GM19193 (cell line): ENCODE results near the gene RTCA.

ENCODE experiments used
- POLR2A ChIP-seq: IDR thresholded peaks from 4 replicates; pipeline ENCODE4 v1.6.1; 2011; ENCODE audit not compliant: insufficient read depth, insufficient read length; ENCODE audit errors: extremely low read depth

RTCA gene

GRCh38 chr1:100250807-100251206 is 15.2 kb upstream of the RTCA start:
- TF ChIP-seq POLR2A: no peak

- TF ChIP-seq POLR2A: no peak
Observed at GRCh38 chr1:100252901-100253300, 13.1 kb upstream of the RTCA start.

DNA sequence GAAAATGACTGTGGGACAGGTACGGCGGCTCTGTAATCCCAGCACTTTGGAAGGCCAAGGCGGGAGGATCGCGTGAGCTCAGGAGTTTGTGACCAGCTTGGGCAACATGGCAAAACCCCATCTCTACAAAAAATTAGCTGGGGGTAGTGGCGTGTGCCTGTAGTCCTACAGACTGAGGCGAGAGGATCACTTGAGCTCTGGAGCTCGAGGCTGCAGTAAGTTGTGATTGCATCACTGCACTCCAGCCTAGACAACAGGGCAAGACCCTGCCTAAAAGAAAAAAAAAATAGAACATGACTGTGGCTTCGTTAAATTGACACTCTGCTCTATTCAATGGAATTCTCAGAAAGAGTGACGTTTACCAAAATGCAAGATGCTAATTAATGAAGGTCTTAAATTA is 12.5 kb upstream of the RTCA start:
- no peak for TF ChIP-seq POLR2A

- TF ChIP-seq POLR2A: no peak
Observed at GRCh38 chr1:100261686-100262085, 4.3 kb upstream of the RTCA start.

GRCh38 chr1:100265562-100265930 is 470 bp upstream of the RTCA start:
- TF ChIP-seq POLR2A: no peak

GRCh38 chr1:100266741-100267140 is 725 bp downstream of the RTCA start:
- no peak for TF ChIP-seq POLR2A

DNA sequence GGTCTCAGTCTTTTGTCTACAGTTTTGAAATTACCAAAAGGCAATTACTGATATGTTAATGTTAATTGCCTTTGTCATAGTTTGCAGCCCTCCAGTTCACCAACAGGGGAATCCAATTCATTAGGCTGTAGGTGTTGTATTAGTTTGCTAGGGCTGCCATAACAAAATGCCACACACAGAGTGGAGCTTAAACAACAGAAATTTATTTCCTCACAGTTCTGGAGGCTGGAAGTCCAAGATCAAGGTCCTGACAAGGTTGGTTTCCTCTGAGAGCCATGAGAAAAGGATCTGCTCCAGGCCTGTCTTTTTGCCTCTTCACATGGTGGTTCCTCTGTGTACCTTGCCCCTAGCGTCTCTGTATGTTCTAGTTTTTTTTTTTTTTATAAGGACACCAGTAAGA is 1.3 kb downstream of the RTCA start:
- no peak for TF ChIP-seq POLR2A

GRCh38 chr1:100268202-100268601 is 2.2 kb downstream of the RTCA start:
- no peak for TF ChIP-seq POLR2A

- no peak for TF ChIP-seq POLR2A
Observed at GRCh38 chr1:100277866-100278265, 11.8 kb downstream of the RTCA start.

GRCh38 chr1:100279358-100279923 is 13.4 kb downstream of the RTCA start:
- no peak for TF ChIP-seq POLR2A

DNA sequence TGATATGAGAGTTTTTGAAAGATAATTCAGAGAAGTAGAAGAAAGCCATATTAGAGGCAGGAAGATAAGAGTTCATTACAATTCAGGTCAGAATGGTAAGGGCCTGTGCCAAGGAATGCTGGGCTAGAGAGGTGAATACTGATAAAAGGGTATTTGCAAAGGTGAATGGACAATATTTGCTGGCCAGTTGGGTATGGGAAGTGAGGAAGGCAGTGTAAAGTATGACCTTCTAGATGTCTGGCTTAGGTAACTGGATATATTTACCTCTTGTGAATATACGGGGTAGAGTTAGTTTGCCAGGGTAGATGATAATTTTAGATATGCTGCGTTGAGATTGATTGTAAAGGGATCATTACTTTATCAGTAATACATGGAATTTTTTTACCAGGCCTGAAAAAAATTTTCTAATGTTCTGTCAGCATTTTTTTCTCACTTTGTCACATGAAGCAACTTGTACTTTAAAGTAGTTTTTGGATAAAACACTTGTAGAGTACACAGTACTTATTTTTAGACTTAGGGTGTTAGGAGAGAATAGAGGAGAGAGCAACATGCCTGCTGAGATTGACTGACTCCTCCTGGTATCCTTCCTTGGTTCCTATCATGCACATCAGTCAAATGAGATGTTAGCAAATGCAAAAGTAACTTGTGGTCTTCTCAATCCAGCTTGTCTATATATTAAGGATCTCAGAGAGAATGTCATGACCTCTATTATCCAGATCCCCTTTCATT is 14.1 kb downstream of the RTCA start:
- TF ChIP-seq POLR2A: no peak

DNA sequence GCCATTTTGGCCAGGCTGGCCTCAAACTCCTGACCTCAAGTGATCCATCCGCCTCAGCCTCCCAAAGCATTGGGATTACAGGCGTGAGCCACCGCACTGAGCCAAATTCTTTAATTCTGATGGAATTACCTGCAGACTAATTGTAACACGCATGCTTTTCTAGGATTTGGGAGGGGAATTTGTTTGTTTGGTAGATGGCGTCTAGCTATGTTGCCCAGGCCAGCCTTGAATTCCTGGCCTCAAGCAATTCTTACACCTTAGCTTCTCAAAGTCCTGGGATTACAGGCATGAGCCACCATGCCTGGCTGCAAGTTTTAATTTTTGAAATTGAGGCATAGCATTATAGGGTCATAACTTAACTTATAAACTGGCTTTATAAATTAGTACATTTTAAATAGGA is 18.6 kb downstream of the RTCA start:
- no peak for TF ChIP-seq POLR2A

- TF ChIP-seq POLR2A: no peak
Observed at GRCh38 chr1:100287162-100287561, 21.1 kb downstream of the RTCA start.

GRCh38 chr1:100290291-100290690 is 24.3 kb downstream of the RTCA start:
- TF ChIP-seq POLR2A: no peak

GRCh38 chr1:100292711-100293110 is 26.7 kb downstream of the RTCA start:
- no peak for TF ChIP-seq POLR2A

DNA sequence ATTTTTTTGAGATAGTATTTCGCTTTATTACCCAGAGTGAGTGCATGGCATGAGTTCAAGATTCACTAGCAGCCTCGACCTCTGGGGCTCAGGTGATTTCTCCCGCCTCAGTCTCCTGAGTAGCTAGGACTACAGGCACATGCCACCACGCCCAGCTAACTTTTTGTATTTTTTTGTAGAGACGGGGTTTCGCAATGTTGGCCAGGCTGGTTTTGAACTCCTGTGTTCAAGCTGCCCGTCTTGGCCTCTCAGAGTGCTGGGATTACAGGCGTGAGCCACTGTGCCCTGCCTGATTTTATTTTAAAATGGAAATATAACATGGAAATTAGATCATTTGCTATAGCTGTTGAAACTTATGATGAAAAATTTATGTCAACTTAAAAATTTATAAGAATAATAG is 30.1 kb downstream of the RTCA start:
- no peak for TF ChIP-seq POLR2A

- TF ChIP-seq POLR2A: no peak
Observed at GRCh38 chr1:100298512-100298911, 32.5 kb downstream of the RTCA start.
